Esophagus squamous epithelium (tissue), 4 donors: Measurements from ENCODE around the gene ZNF451.

Experiments used
- CTCF ChIP-seq, 6 experiments: fragments of 450-650 bp in 4 of 6; fragments of 200-600 bp in 2 of 6; sonication (generic) in 2 of 6; IDR thresholded peaks; one replicate each; pipeline ENCODE4 v1.5.1; 2016 to 2019; ENCODE audit warnings: antibody characterized with exemption in 6 of 6, mild to moderate bottlenecking in 4 of 6, moderate library complexity in 4 of 6
- POLR2A ChIP-seq, 4 donors: fragments of 450-650 bp; IDR thresholded peaks; one replicate each; pipeline ENCODE4 v1.6.1; 2017; ENCODE audit warnings: antibody characterized with exemption in 4 of 4, mild to moderate bottlenecking in 4 of 4, moderate library complexity in 3 of 4

GRCh38 chr6:57165080-57165479 lies 75.1 kb downstream of the ZNF451 start:
- TF ChIP-seq CTCF (IDR thresholded peaks at IDR 0.05): no peak
- TF ChIP-seq POLR2A (IDR thresholded peaks at IDR 0.05): no peak
